HG02884 (cell line): Measurements from ENCODE around the gene CEACAM18.
"Not testable (repeated sequence)": the region's sequence is repeated elsewhere in the genome, so short reads cannot be mapped to it uniquely, and the experiment has no call there.

Experiments
- ATAC-seq: cut with Tn5 transposase; IDR thresholded peaks from one replicate; pipeline ENCODE4 v1.9.1; 2021; ENCODE audit warnings: mild to moderate bottlenecking, moderate library complexity; ENCODE audit not compliant: unreplicated experiment

CEACAM18 gene

DNA sequence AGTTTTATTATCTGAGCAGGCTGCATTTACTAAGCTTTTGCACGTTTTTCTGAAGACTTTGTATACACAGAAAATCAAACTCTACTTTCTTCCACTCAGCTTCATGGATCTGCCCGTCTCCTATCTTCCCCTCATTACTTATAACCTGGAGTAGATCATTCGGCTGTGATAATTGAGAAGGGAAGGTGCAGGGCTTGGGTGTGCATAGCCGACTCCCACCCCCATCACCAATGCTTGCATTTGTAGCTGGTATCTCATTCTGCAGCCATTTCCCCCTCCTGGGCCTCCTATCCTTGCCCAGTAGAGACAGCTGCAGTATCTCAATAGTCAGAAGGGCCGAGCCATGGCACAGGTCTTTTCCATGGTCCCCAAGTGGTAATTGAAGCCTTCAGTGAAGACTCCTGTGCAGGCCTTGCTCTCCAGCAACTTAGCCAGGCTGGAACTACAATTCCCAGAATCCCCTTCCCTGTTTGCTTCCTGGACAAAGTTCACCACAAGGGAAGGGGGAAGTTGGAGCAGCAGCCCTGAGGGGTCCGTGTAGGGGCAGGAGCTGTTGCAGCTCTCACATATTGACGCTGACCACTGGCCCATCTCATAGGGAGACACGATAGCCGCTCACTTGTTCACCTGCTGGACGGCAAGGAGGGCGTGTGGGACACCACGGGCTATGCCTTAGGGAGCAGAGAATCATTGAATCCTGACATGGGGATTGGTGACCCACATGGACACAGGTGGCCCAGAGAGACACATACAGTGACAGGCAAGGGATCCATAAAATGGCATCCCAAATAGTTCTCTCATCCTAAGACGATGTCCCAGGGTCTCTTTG is 18.0 kb upstream of the CEACAM18 start:
- ATAC-seq, result no peak

DNA sequence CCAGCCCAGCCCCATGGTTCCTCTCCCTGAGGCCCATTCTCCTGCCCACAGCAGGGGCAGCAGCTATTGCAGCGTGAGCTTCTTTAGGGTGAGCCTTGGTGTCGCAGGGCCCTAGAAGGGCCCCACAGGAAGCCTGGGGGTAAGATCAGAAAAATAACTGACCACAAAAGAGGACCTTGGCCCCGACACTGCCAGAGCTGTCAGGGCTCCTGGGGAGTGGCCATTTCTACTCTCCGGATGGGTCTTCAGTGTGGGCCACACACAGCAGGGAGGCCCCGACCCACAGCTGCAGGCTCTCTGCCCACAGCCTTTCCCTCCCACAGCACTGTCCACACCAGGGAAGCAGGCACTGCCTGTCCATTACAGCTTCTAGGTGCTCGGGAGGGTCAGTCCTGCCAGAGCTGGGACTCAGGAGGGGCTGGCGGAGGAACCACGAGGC is 16.6 kb upstream of the CEACAM18 start:
- no peak for ATAC-seq

DNA sequence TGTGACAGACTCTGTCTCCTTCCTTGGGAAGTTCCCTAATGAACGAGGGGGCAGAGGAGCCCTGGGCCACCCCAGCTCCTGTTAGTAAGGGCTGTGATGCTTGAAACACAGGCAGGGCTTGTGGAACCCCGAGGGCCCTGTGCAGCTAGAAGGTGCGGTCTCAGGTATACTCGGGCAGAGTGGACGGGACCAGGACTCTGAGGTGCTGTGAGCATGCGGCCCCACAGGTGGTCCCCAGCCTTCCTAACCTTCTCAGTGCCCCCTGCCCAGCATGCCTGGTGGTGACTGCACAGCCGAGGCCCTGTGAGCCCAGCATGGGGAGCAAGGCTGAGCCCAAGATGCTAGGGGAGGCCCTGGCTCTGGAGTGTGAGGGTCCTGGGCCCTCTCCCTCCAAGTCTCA is 16.1 kb upstream of the CEACAM18 start:
- ATAC-seq, result no peak

DNA sequence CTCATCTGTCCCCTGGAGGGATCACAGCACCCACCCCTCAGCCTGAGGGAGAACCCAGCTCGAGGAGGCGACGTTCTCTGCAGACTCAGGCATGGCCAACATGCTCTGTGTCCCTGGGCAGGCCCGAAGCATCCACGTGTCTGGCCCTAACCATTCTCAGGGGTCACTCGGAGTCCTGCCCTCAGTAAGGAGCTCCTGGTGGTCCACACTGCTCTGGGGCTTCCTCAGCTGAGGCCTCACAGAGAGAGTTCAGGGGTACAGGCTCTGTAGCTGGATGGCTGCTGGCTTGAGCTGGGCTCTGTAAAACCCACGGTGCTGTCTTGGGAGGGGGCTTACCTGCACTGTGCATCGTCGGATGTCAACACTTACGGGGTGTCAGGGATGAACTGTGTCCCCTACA is 15.7 kb upstream of the CEACAM18 start:
- ATAC-seq, result no peak

DNA sequence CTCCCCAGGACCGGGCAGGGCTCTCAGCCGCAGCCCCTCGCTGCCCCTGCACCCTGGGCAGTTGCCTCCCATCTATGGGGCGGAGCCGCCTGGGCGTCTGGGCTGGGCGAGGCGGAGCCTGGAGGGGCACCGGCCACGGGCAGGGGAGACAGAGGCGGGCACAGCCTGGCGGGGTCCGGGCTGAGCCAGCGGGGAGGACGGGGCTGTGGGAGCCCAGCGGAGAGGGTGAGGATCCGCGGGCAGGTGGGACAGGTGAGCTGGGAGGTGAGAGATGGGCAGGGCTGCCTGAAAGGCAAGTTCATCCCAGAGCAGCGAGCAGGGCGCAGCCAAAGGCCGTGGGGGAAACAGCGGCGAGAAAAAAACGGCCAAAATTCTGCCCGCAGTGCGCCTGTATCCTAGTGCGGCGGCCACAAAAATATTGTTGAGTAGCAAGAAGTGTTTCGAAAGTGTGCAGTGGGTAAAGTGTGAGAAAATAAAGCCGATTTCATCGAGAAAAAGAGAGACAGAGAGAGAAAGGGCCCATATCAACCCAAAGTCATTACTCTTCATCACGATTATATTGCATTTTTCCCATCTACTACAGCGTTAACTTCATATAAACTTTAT is 14.3 kb upstream of the CEACAM18 start:
- not testable (repeated sequence) for ATAC-seq

DNA sequence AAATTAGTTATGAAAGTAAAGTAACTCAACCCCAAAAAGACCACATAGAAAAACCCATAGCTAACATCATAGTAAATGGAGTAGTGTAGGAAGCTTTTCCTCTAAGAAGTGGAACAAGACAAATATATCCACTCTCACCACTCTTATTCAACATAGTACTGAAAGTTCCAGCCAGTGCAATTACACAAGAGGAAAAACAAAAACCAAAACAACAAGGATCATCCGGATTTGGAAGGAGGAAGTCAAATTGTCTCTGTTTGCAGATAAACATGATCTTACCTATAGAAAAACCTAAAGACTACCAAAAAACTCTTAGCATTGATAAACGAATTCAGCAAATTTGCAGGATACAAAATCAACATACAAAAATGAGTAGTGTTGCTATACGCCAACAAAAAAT is 11.6 kb upstream of the CEACAM18 start:
- ATAC-seq, result no peak

DNA sequence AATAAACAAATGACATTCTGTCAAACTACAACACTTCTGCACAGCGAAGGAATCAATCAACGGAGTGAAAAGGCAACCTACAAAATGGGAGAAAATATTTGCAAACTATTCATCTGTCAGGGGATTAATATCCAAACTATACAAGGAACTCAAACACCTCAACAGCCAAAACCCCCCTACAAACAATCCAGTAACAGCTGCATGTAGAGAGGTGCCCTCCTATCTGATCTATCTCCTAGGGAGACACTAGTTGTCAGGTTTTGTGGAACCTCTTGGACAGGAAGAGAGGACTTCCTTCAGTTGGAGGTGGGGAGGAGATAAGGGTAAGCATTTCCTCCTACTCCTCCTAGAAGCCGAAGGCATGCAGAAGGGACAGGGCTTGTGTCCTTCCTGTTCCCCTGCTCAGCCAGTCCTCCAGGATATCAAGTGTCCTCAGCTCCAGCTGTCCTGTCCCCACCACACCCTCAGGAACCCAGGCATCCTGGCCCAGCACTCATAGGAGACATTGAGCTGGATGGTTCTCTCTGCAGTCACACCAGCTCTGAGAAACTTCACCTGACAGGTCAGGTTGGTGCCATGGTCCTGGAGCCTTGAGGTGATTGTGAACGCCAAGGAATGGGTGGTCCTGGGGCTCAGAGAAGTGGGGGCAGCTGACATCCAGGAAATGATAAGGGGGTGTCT is 10.3 kb upstream of the CEACAM18 start:
- no peak for ATAC-seq

DNA sequence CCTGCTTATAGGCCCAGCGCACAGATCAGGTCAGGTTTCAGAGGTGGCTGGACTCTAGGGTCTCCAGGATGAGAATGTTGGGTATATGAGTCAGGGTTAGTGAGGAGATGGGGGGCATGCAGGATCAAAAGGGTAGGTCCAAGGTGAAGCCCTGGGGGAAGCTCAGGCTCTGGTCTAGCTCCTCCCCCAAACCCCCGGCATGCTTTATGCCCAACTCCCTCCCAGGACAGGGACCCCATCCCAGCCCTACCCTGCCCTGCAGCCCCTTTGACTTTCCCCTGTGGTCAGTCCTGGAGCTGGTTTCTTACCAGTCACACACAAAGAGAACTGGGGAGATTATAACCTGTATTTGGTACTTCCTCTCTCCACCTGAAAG is 9.8 kb upstream of the CEACAM18 start:
- ATAC-seq, result no peak

DNA sequence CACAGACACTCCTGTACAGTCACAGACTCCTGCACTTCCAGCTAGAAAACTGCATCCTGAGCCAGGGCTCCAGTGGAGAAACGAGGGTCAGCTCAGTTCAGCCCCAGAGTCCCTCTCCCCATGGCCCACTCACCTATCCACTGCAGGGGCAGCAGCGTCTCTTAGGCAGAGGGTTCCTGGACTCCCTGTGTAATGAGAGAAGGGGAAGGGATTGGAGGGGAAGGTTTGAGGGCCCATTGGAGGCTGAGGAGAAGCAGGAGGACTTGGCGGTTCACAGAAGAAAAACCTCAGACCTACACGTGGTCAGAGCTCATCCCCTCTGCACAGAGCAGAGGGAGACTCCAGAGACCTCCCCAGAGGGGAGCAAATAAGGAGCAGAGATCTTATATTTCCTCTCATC is 9.2 kb upstream of the CEACAM18 start:
- no peak for ATAC-seq

DNA sequence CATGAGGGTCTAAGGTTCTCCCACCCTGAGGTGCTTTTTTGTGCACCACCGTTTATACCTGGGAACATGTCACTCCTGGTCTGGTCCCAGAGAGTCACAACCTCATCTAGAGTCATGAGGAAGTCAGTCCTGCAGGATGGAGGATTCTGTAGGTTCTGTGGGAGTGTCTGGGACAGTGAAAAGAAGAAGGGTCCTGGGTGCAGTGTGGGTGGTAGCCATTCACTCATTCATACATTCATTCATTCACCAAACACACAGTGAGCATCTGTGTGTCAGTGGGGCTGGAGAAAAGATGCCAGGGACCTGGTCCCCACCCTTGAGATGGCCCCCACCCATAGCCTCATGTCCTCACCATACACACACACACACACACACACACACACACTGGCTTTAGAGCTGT is 8.7 kb upstream of the CEACAM18 start:
- no peak for ATAC-seq

DNA sequence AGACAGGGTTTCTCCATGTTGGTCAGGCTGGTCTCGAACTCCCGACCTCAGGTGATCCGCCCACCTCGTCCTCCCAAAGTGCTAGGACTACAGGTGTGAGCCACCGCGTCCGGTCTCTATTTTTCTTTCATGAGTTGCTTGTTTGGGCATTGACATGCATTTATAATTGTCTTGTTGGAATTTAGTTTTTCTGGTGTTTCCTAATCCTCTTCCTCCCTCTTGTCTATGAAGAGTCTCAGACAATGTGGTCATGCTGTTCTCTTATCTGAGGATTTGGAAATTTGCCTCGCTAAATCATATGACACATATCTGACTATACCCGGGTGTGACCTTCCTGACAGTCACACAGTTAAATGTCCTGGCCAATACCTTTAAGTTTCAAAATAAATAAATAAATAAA is 7.4 kb upstream of the CEACAM18 start:
- ATAC-seq, result no peak

DNA sequence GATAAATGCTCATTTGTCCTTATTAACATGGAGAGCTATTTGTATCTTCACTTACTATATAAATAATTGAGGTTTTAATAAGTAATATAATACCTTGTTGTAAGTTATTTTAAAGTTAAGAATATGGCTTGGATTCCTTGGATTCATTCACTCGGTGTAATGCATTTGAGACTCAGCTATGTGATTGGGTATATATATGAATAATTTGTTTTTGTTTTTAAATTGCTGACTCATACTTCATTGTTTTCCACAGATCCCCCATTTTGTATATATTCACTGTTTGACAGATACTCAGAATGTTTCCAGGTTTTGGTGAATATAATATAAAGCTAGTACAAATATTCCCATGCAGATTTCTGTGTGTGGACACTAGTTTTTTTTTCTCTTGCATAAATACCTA is 6.8 kb upstream of the CEACAM18 start:
- ATAC-seq, result no peak

DNA sequence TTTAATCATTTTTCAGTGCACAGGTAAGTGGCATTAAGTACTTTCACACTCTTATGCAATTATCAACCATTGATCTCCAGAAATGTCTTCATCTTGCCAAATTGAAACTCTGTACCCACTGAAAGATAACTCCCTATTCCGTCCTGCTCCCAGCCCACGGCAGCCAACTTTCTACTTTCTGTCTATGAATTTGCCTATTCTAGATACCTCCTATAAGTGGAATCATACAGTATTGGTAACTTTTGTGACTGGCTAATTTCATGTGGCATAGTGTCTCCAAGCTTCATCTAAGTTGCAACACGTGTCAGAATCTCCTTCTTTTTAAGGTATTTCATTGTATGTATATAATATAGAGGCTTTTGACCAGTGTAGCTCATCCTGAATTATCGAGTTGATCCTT is 5.7 kb upstream of the CEACAM18 start:
- ATAC-seq, result no peak

DNA sequence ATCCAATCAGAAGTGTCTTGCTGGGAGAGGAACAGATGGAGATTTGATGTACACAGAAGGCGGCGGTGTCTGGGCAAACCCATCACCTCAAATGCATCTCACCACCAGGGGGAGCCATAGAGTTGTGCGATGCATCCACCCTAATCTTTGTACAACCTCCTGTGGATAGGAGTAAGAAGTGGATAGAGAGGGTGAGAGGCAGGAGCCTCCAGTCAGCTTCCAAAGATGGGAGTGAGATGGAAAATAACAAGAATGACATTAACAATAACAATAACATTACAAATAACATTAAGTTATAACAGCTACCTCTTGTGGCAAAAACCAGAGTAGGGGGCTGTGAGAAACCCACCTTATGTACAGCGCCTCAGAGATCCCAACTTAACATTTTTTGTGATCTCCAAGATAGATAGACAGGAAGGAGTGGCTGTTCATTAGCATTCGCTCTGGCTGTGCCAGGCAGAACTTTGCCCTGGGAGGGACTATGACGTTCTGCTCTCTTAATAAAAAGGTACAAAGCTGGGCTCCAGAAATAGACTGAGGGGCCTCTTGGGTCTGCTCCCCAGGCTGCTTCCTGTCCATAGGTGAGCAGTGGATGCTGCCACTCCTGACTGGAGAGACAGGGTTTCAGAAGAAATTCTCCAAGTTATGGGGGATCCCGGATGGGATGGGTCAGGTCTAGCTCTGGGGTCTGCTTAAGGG is 5.2 kb upstream of the CEACAM18 start:
- ATAC-seq, result no peak

DNA sequence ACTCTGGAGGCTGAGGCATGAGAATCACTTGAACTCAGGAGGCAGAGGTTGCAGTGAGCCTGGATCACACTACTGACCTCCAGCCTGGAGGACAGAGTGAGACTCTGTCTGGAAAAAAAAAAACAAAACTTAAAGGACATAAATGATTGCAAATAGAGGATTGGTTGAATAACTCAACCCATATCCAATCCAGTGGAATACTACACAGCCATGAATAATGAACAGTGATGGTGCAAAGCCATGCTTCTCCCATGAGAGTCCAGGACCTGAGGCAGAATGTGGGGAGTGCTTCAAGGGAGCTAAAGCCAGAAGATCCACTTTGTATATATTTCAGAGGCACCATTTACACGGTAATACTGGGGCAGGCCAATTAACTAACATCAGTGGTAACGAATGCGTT is 2.2 kb upstream of the CEACAM18 start:
- no peak for ATAC-seq

DNA sequence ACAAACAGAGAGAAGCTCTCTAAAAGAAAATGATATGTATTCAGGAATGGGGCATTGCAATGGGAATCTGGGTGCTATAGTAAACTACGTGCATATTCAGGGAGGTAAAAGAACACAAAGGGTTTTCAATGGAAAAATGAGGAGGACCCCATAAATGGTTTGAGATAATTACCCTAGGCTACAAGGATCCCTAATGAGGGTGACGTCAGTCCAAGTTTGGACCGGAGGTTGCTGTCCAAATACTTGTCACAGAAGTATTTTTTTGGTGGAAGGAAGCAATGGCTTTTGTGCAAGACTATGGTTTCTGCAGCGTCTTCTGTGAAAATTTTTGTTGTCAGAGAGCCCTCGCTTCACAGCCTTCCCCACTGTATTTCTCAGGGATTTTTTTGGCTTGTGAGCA is 995 bp upstream of the CEACAM18 start:
- no peak for ATAC-seq

DNA sequence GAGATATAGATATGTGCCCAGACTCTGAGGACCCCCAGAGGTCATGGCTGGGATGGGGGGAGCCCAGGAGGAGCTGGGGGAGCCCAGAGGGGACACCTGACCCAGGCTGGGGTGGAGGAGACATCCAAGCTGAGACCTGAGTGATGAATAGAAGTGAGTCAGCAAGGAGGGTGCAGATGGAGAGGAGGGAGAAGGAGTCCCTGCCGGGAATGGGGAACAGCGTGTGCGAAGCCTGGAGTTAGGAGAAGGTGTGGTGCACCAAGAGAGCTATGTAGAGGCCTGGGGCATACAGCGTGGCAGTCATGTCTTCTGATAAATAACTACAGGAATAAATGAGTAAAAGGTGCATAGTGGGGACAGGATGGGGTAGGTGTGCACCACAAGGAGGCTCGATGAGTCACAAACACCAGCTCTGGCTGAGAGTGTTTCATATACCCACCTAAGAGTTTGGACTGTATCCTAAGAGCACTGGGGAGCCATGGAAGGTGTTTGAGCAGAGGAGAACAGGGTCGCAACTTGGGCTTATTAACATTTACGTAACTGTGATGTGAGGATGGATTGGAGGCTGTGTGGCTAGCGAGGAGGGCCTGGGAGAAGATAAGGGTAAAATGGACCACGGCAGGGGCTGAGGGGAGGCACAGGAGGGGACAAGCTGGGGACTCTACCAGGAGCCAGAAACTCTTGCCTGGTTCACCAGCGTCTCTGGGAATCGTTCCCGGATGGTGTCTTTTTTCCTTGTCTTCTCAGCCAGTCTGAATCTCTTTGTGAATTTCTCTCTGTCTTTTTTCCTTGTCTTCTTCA is 1.4 kb downstream of the CEACAM18 start:
- no peak for ATAC-seq

DNA sequence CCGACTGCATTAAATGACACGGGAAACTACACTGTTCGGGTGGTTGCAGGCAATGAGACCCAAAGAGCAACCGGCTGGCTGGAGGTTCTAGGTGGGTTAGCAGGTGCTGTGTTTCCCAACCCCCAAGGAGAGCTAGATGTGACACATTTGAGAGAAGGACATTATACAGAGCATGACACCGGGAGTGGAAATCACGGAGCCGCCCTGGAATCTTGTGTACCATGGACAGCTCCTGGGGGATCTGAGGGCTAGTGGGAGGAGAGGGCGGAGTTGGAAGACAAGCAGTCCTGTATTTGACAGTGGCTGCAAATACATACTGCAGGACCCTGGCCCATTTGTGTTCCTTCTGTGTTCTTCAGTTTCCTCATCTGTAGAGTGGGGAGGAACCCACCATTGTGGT is 2.3 kb downstream of the CEACAM18 start:
- no peak for ATAC-seq

DNA sequence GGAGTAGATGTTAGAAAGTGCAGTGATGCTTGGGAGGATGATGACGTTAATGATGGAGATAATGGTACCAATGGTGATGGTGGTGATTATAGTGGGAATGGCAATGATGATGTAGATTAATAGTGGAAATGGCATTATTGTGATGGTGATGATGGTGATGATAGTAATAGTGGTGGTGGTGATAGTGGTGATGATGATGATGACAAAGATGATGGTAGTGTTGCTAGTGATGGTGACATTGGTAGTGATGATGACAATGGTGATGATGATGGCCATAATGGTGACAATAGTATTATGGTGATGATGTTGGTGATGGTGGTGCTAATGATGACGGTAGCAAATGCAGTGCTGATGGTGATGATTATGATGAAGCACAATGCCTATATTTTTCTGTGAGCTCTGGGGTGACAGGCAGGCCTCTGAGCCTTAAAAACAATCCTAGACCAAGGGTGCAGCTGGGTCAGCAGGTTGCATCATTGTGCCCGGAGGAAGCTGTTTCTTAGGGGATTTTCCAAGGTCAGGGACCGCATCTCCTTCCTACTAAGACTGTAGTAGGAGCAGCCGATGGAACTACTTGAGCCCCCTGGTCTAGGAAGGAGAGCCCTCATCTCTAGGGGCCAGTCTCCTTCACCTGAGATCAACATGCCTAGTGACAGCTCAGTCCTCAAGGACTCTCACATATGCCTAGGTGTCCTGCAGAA is 7.8 kb downstream of the CEACAM18 start:
- ATAC-seq, result no peak

DNA sequence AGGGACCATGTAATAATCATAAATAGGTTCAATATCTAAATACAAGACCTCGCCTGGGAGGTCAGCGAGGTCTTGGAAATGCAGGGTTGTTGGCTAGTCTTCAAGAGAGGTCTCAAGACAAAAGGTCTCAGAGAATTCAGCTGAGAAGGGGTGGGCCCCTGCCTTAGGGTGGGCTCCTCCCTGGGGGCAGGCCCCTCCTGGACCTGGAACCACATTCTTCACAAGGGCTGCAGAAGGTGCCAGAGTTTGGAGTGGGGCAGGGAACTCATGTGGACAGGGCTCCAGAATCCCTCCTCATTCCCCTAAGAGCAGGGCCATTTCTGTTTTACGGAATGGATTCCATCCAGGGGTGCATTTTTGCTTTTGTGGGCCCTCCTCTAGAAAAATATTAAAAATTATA is 10.2 kb downstream of the CEACAM18 start:
- no peak for ATAC-seq
